K562 (cell line): ENCODE measurements around the gene RNF223. TPM values are rescaled to one million over a fixed set of nuclear protein-coding genes. Genes with fewer than 3 reads are reported as not detected.
"Not testable (repeated sequence)": the region's sequence is repeated elsewhere in the genome, so short reads cannot be mapped to it uniquely, and the experiment has no call there.

Source experiments
- ATAC-seq: fragments of 200-7000 bp; cut with Tn5 transposase; 3 replicates; pipeline ENCODE4 v1.9.1; 2020; ENCODE audit warnings: moderate library complexity
- BruUV-seq: library from RNA; stranded (reverse); fragments of 400-500 nt; replicated peaks from 2 replicates; lab custom pipeline; 2021; lab: Mats Ljungman, UMichigan
- CTCF ChIA-PET: fragments of 300-600 bp; formaldehyde crosslinking; extraction: SDS; loops from one replicate; lab custom pipeline; 2021; ENCODE audit warnings: low intra/inter-chr PET ratio; lab: Yijun Ruan, JAX
- POLR2A ChIA-PET: fragments of 300-600, 350-650 bp; sonication (Branson Sonifier 250); formaldehyde crosslinking; extraction: SDS; loops from one replicate; lab custom pipeline; 2021; ENCODE audit warnings: antibody characterized with exemption, inconsistent platforms; lab: Yijun Ruan, JAX
- DNase-seq, 4 experiments: peaks; one replicate each; pipeline versions ENCODE4 v3.0.0 to v3.0.0-alpha.2; 2011 to 2018; ENCODE audit warnings: low spot score in 3 of 4, mixed read lengths in 3 of 4; ENCODE audit errors: extremely low read depth in 1 of 4
- FAIRE-seq: peaks from 2 replicates; lab custom pipeline; 2011; peaks lifted over from hg19 to GRCh38; lab: Jason Lieb, UNC
- H2AFZ ChIP-seq: 2 replicates; pipeline ENCODE4 v1.6.0; 2011; ENCODE audit warnings: low read depth, low read length, control low read depth, inconsistent platforms
- H3K27ac ChIP-seq: fragments of 200-600 bp; 3 replicates; pipeline ENCODE4 v1.8.0; 2011; ENCODE audit warnings: low read depth, mild to moderate bottlenecking, control low read depth, inconsistent platforms, low read length, moderate library complexity, mixed read lengths; ENCODE audit errors: extremely low read depth
- H3K27me3 ChIP-seq, 2 experiments: fragments of 300-600 bp in 1 of 2; 2 replicates in 1 of 2; 3 replicates in 1 of 2; pipeline versions ENCODE4 v1.6.0 to v1.8.0; 2011; ENCODE audit warnings: inconsistent platforms in 2 of 2, low read length in 2 of 2, mild to moderate bottlenecking in 1 of 2, mixed read lengths in 1 of 2, moderate library complexity in 1 of 2; ENCODE audit not compliant: control insufficient read depth in 2 of 2, insufficient read depth in 2 of 2
- H3K36me3 ChIP-seq: fragments of 300-600 bp; 3 replicates; pipeline ENCODE4 v1.8.0; 2011; ENCODE audit warnings: mild to moderate bottlenecking, low read length, inconsistent platforms; ENCODE audit not compliant: control insufficient read depth, insufficient read depth
- H3K4me1 ChIP-seq, 2 experiments: fragments of 200-600 bp in 1 of 2; replicated peaks in 1 of 2; 2 replicates in 1 of 2; 3 replicates in 1 of 2; pipeline versions ENCODE4 v1.5.1 to v1.8.0; 2011; ENCODE audit warnings: inconsistent platforms in 2 of 2, low read length in 2 of 2, mild to moderate bottlenecking in 1 of 2, mixed read lengths in 1 of 2, moderate library complexity in 1 of 2; ENCODE audit not compliant: control insufficient read depth in 2 of 2, insufficient read depth in 2 of 2
- H3K4me2 ChIP-seq: 2 replicates; pipeline ENCODE4 v1.6.1; 2011; ENCODE audit warnings: low read length, control low read depth, inconsistent platforms, mixed read lengths; ENCODE audit not compliant: insufficient read depth
- H3K4me3 ChIP-seq: fragments of 200-600 bp; sonication (generic), shearing (Covaris generic); 2 replicates; pipeline ENCODE4 v1.5.1; 2016; ENCODE audit warnings: control low read depth, inconsistent platforms
- H3K79me2 ChIP-seq: fragments of 200-600 bp; 3 replicates; pipeline ENCODE4 v1.8.0; 2011; ENCODE audit warnings: low read length, inconsistent platforms; ENCODE audit not compliant: control insufficient read depth, insufficient read depth
- H3K9ac ChIP-seq, 2 experiments: 2 replicates each; pipeline versions ENCODE4 v1.6.0 to v1.6.1; 2011; ENCODE audit warnings: low read depth in 2 of 2, low read length in 2 of 2, control low read depth in 1 of 2, inconsistent platforms in 1 of 2, mild to moderate bottlenecking in 1 of 2, mixed read lengths in 1 of 2; ENCODE audit not compliant: insufficient read depth in 1 of 2
- H3K9me1 ChIP-seq: one replicate; pipeline ENCODE4 v1.6.0; 2011; ENCODE audit warnings: inconsistent platforms, mild to moderate bottlenecking, low read length, moderate library complexity; ENCODE audit not compliant: control insufficient read depth, insufficient read depth
- H3K9me3 ChIP-seq: replicated peaks from 2 replicates; pipeline ENCODE4 v1.5.1; 2011; ENCODE audit warnings: low read depth, low read length, inconsistent platforms; ENCODE audit not compliant: control insufficient read depth, insufficient read depth
- H4K20me1 ChIP-seq: replicated peaks from 2 replicates; pipeline ENCODE4 v1.6.1; 2011; ENCODE audit warnings: low read length, inconsistent platforms, mixed read lengths; ENCODE audit not compliant: control insufficient read depth, insufficient read depth
- KAT7 ChIP-seq: sonication (generic); formaldehyde crosslinking; IDR thresholded peaks from 2 replicates; pipeline ENCODE4 v1.8.0; 2022; ENCODE audit warnings: missing genetic modification reagents, mild to moderate bottlenecking, borderline replicate concordance
- LEF1 ChIP-seq: fragments of 450-650 bp; IDR thresholded peaks from 2 replicates; pipeline ENCODE4 v1.6.1; 2016; ENCODE audit warnings: mild to moderate bottlenecking
- NR3C1 ChIP-seq: sonication (generic); formaldehyde crosslinking; IDR thresholded peaks from 2 replicates; pipeline ENCODE4 v1.8.1; 2022; ENCODE audit warnings: missing genetic modification reagents
- POLR2G ChIP-seq: fragments of 200-400 bp; formaldehyde crosslinking; IDR thresholded peaks from 2 replicates; pipeline ENCODE4 v1.6.1; 2017; ENCODE audit warnings: low read depth, mild to moderate bottlenecking, antibody characterized with exemption, low read length, moderate library complexity
- WGBS: fragments of 100-300 bp; shearing (Covaris generic); methylation state at CpG from one replicate; pipeline ENCODE4 v1.1.6; 2016; ENCODE audit warnings: low coverage, mixed read lengths; ENCODE audit not compliant: insufficient coverage; ENCODE audit errors: missing lambda C conversion rate; 5-methylcytosine and 5-hydroxymethylcytosine counted together
- in situ Hi-C: fragments of 300-500 bp; cut with MboI; formaldehyde crosslinking; loops from 4 replicates; pipeline ENCODE4 v1.15.0; 2018; ENCODE audit warnings: inconsistent platforms, mixed read lengths
- intact Hi-C: fragments of 100-400 bp; cut with micrococcal nuclease; formaldehyde crosslinking; loops from 2 replicates; pipeline ENCODE4 v1.14.2; 2022
- polyA plus RNA-seq, 8 experiments: library from polyadenylated mRNA; depleted of rRNA in 4 of 8; stranded (reverse) in 5 of 8; unstranded in 3 of 8; fragments of >200 nt; fragmentation: Nextera tagmentation in 2 of 8; fragmentation: Illumina TruSeq in 1 of 8; extraction: Ambion mirVana in 2 of 8; extraction: Trizol in 1 of 8; gene quantifications; 2 replicates each; pipeline versions ENCODE4 v1.2.1 to v1.2.3, GENCODE V29; 2011 to 2014; ENCODE audit warnings: inconsistent platforms in 1 of 8, missing spikeins in 1 of 8
- total RNA-seq, 7 experiments: library from RNA; depleted of rRNA in 6 of 7; stranded (reverse); fragments of >200 nt in 6 of 7; fragmentation: Illumina TruSeq in 2 of 7; extraction: Trizol in 2 of 7; gene quantifications; 2 replicates each; pipeline versions ENCODE4 v1.2.1 to v1.2.3, GENCODE V29; 2011 to 2021; ENCODE audit warnings: low replicate concordance in 1 of 7
- TF ChIP-seq, protein P1 (sequence below): IDR thresholded peaks from 3 replicates; pipeline ENCODE4 v1.6.1; 2011; ENCODE audit warnings: borderline replicate concordance, mild to moderate bottlenecking, moderate library complexity; ENCODE audit not compliant: insufficient read length; ENCODE audit errors: extremely low read depth

Gene RNF223
- total and polyA plus RNA-seq, 9 of the 15 experiments (the other 6 are each of a cell fraction or from before 2014, with no cell fraction given): 0.04 to 0.32 TPM; not detected in 7

DNA sequence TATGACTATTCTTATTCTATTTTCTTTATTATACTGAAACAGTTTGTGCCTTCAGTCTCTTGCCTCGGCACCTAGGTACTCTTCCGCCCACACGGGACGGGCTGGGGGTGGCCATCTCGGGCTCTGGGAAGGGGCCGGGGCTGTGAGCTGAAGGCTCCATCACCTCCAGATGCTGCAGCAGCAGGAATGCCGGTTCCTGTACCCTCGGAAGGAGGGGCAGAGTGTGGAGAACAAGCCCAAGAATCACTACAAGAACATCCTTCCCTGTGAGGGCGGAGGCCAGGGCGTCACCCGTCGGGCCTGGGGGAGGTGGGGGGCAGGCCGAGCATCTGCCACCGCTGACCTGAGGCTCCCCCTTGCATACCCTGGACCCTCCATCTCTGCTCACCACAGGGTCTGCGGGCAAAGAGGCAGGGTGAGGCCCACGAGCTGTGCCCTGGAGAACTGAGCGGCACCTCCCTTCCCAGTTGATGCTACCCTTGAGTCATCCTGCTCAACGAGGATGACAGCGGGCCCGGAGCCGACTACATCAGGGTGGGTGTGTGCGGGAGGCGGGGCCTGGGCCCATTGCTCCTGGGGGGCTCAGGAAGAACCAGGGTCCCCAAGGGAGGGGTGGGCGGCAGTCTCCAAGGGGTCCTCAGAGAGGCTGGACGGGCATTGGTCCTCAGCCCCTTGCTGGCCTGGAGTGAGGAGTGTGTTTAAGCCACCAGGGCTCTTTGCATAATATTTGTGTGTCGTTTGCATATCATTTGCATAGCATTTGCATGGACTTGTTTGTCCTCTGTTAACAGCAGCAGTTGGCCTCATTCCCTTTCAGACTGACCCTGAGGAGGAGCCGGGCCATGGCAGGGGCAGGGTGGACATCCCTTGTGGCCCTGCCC lies 7.5 kb downstream of the RNF223 start (continued):
- TF ChIP-seq, protein P1, sequence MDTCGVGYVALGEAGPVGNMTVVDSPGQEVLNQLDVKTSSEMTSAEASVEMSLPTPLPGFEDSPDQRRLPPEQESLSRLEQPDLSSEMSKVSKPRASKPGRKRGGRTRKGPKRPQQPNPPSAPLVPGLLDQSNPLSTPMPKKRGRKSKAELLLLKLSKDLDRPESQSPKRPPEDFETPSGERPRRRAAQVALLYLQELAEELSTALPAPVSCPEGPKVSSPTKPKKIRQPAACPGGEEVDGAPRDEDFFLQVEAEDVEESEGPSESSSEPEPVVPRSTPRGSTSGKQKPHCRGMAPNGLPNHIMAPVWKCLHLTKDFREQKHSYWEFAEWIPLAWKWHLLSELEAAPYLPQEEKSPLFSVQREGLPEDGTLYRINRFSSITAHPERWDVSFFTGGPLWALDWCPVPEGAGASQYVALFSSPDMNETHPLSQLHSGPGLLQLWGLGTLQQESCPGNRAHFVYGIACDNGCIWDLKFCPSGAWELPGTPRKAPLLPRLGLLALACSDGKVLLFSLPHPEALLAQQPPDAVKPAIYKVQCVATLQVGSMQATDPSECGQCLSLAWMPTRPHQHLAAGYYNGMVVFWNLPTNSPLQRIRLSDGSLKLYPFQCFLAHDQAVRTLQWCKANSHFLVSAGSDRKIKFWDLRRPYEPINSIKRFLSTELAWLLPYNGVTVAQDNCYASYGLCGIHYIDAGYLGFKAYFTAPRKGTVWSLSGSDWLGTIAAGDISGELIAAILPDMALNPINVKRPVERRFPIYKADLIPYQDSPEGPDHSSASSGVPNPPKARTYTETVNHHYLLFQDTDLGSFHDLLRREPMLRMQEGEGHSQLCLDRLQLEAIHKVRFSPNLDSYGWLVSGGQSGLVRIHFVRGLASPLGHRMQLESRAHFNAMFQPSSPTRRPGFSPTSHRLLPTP: no peak
- TF ChIP-seq POLR2G (0 out of 2 replicates have a peak, but pooled peaks have one; percentile 13), NR3C1 (CRISPR knock-in tag) (0 out of 2 replicates have a peak, but pooled peaks have one; percentile 72)

GRCh38 chr1:1065940-1066304 lies 8.2 kb downstream of the RNF223 start:
- H3K36me3 ChIP-seq, H3K79me2 ChIP-seq, H3K9ac ChIP-seq, DNase-seq, H2AFZ ChIP-seq, ATAC-seq, H3K9me1 ChIP-seq, H3K27ac ChIP-seq, BruUV-seq, H3K4me3 ChIP-seq, H3K4me2 ChIP-seq, CTCF ChIA-PET, intact Hi-C loops, FAIRE-seq, H3K9me3 ChIP-seq, H3K27me3 ChIP-seq, H4K20me1 ChIP-seq: not testable (repeated sequence)
- in situ Hi-C loops: loop anchor here (10.0 kb wide), 1 partner anchor 81 kb away; the partner anchor contains the start of gene PERM1
- POLR2A ChIA-PET: interaction anchor here (0.6 to 1.2 kb wide), 4 partner anchors 9 to 890 kb away, joined by 3 to 4 read pairs (median 3); no protein-coding TSS in a partner anchor
- TF ChIP-seq LEF1: 0 out of 2 replicates have a peak, but pooled peaks have one; percentile 14
- 0 out of 2 replicates have a peak, but pooled peaks have one; percentile 34 for TF ChIP-seq KAT7 (CRISPR knock-in tag)
- WGBS: 42% methylated on average over 11 of the region's 11 CpGs
- H3K4me1 ChIP-seq: peaks cover 45 to 87% of the 10 kb centered on the region in 2 experiments
